NB4 (cell line): Measurements from ENCODE around the gene HES4.

Source experiments
- CTCF ChIP-seq: IDR thresholded peaks from one replicate; pipeline ENCODE4 v1.5.1; 2012; ENCODE audit warnings: low read depth, low read length
- MAX ChIP-seq: IDR thresholded peaks from 2 replicates; pipeline ENCODE4 v1.6.1; 2011; ENCODE audit warnings: low read depth, low read length
- POLR2A ChIP-seq: IDR thresholded peaks from 2 replicates; pipeline ENCODE4 v1.6.1; 2011; ENCODE audit warnings: mild to moderate bottlenecking; ENCODE audit not compliant: insufficient read length; ENCODE audit errors: extremely low read depth

- TF ChIP-seq CTCF (no peak), MAX (peak; percentile 65), POLR2A (peak; percentile 57)
Observed at GRCh38 chr1:958823-959730, 40.8 kb downstream of the HES4 start, which contains the start of gene NOC2L.
